HEK293 (cell line): ENCODE data around the gene NAA80.
A peak's percentile ranks its signal among the peaks of the same experiment; 100 is the strongest.

Source experiments
- BCL6B ChIP-seq: fragments of 450-650 bp; formaldehyde crosslinking; IDR thresholded peaks from 2 replicates; pipeline ENCODE4 v1.5.1; 2017; ENCODE audit warnings: missing biosample characterization, missing genetic modification characterization
- FEZF1 ChIP-seq: fragments of 450-650 bp; formaldehyde crosslinking; IDR thresholded peaks from 2 replicates; pipeline ENCODE4 v1.5.1; 2016; ENCODE audit warnings: missing biosample characterization, missing genetic modification characterization
- GLI2 ChIP-seq: fragments of 450-650 bp; formaldehyde crosslinking; IDR thresholded peaks from 2 replicates; pipeline ENCODE4; 2017; ENCODE audit warnings: missing biosample characterization, missing genetic modification characterization, low read depth, borderline replicate concordance
- GLI4 ChIP-seq: fragments of 450-650 bp; formaldehyde crosslinking; IDR thresholded peaks from 2 replicates; pipeline ENCODE4 v1.5.1; 2016; ENCODE audit warnings: missing biosample characterization, missing genetic modification characterization
- PBX3 ChIP-seq: sonication (generic); formaldehyde crosslinking; IDR thresholded peaks from 2 replicates; pipeline ENCODE4 v1.8.1; 2022; ENCODE audit warnings: mild to moderate bottlenecking, moderate library complexity, missing genetic modification reagents
- PRDM2 ChIP-seq: fragments of 450-650 bp; formaldehyde crosslinking; IDR thresholded peaks from 2 replicates; pipeline ENCODE4 v1.5.1; 2016; ENCODE audit warnings: missing biosample characterization, missing genetic modification characterization, borderline replicate concordance
- SETDB1 ChIP-seq: IDR thresholded peaks from one replicate; pipeline ENCODE4 v1.6.1; 2017; ENCODE audit warnings: mild to moderate bottlenecking, low read length, moderate library complexity, mixed read lengths; ENCODE audit not compliant: insufficient read length
- ZBTB10 ChIP-seq: fragments of 450-650 bp; formaldehyde crosslinking; IDR thresholded peaks from 2 replicates; pipeline ENCODE4 v1.5.1; 2016; ENCODE audit warnings: missing biosample characterization, missing genetic modification characterization
- ZFHX2 ChIP-seq: fragments of 450-650 bp; formaldehyde crosslinking; conservative IDR thresholded peaks from 2 replicates; pipeline ENCODE4 v1.5.1; 2016; ENCODE audit warnings: missing biosample characterization, missing genetic modification characterization
- ZIC2 ChIP-seq: fragments of 450-650 bp; formaldehyde crosslinking; IDR thresholded peaks from 2 replicates; pipeline ENCODE4 v1.5.1; 2016; ENCODE audit warnings: missing biosample characterization, missing genetic modification characterization
- ZNF157 ChIP-seq: fragments of 450-650 bp; formaldehyde crosslinking; IDR thresholded peaks from 2 replicates; pipeline ENCODE4 v1.5.1; 2016; ENCODE audit warnings: missing biosample characterization, missing genetic modification characterization
- ZNF16 ChIP-seq: fragments of 450-650 bp; formaldehyde crosslinking; IDR thresholded peaks from 2 replicates; pipeline ENCODE4 v1.5.1; 2016; ENCODE audit warnings: low read depth, missing biosample characterization, missing genetic modification characterization
- ZNF175 ChIP-seq: fragments of 450-650 bp; formaldehyde crosslinking; IDR thresholded peaks from 2 replicates; pipeline ENCODE4 v1.5.1; 2016; ENCODE audit warnings: missing biosample characterization, missing genetic modification characterization
- ZNF26 ChIP-seq: fragments of 450-650 bp; formaldehyde crosslinking; IDR thresholded peaks from 2 replicates; pipeline ENCODE4 v1.5.1; 2016; ENCODE audit warnings: missing biosample characterization, missing genetic modification characterization
- ZNF362 ChIP-seq: fragments of 450-650 bp; formaldehyde crosslinking; IDR thresholded peaks from 2 replicates; pipeline ENCODE4 v1.5.1; 2016; ENCODE audit warnings: missing biosample characterization, missing genetic modification characterization
- ZNF473 ChIP-seq: fragments of 450-650 bp; formaldehyde crosslinking; IDR thresholded peaks from 2 replicates; pipeline ENCODE4 v1.5.1; 2017; ENCODE audit warnings: missing biosample characterization, missing genetic modification characterization
- ZNF48 ChIP-seq: fragments of 450-650 bp; formaldehyde crosslinking; IDR thresholded peaks from 2 replicates; pipeline ENCODE4 v1.5.1; 2016; ENCODE audit warnings: missing biosample characterization, missing genetic modification characterization
- ZNF514 ChIP-seq: fragments of 450-650 bp; formaldehyde crosslinking; IDR thresholded peaks from 2 replicates; pipeline ENCODE4 v1.5.1; 2016; ENCODE audit warnings: missing biosample characterization, missing genetic modification characterization
- ZNF530 ChIP-seq: fragments of 450-650 bp; formaldehyde crosslinking; IDR thresholded peaks from 2 replicates; pipeline ENCODE4 v1.5.1; 2016; ENCODE audit warnings: low read depth, missing biosample characterization, missing genetic modification characterization
- ZNF548 ChIP-seq: fragments of 450-650 bp; formaldehyde crosslinking; IDR thresholded peaks from 2 replicates; pipeline ENCODE4 v1.5.1; 2016; ENCODE audit warnings: missing biosample characterization, missing genetic modification characterization
- ZNF585B ChIP-seq: fragments of 450-650 bp; formaldehyde crosslinking; IDR thresholded peaks from 2 replicates; pipeline ENCODE4 v1.5.1; 2016; ENCODE audit warnings: missing biosample characterization, missing genetic modification characterization
- ZNF610 ChIP-seq: fragments of 450-650 bp; formaldehyde crosslinking; IDR thresholded peaks from 2 replicates; pipeline ENCODE4 v1.5.1; 2016; ENCODE audit warnings: missing biosample characterization, missing genetic modification characterization, borderline replicate concordance
- ZNF704 ChIP-seq: fragments of 450-650 bp; formaldehyde crosslinking; IDR thresholded peaks from 2 replicates; pipeline ENCODE4 v1.5.1; 2016; ENCODE audit warnings: missing biosample characterization, missing genetic modification characterization
- ZNF707 ChIP-seq: fragments of 450-650 bp; formaldehyde crosslinking; IDR thresholded peaks from 2 replicates; pipeline ENCODE4 v1.5.1; 2016; ENCODE audit warnings: missing biosample characterization, missing genetic modification characterization

NAA80 gene

GRCh38 chr3:50298836-50299637, at the start of gene NAA80, which contains the start of gene HYAL3 (continued):
- TF ChIP-seq BCL6B (tag by site-specific recombination) (no peak), ZNF473 (tag by site-specific recombination) (no peak), ZNF530 (tag by site-specific recombination) (no peak), FEZF1 (tag by site-specific recombination) (0 out of 2 replicates have a peak, but pooled peaks have one; percentile 38), ZNF157 (no peak), ZNF26 (no peak), ZNF704 (tag by site-specific recombination) (no peak), ZNF585B (tag by site-specific recombination) (no peak), ZNF175 (tag by site-specific recombination) (no peak), ZNF707 (tag by site-specific recombination) (no peak), PRDM2 (tag by site-specific recombination) (no peak), ZNF16 (tag by site-specific recombination) (no peak), ZNF610 (tag by site-specific recombination) (0 out of 2 replicates have a peak, but pooled peaks have one; percentile 26), ZNF48 (tag by site-specific recombination) (no peak), ZBTB10 (tag by site-specific recombination) (peak; percentile 75), GLI2 (tag by site-specific recombination) (no peak), ZIC2 (tag by site-specific recombination) (no peak; the same call in 1 of the 2 replicates), PBX3 (no peak), GLI4 (no peak), ZNF548 (tag by site-specific recombination) (no peak), SETDB1 (no peak), ZNF362 (tag by site-specific recombination) (no peak), ZFHX2 (tag by site-specific recombination) (0 out of 2 replicates have a peak, but pooled peaks have one; percentile 8), ZNF514 (no peak)
